ENCODE measurements around the gene QTRT2. TPM values are rescaled to one million over a fixed set of nuclear protein-coding genes. Genes with fewer than 3 reads are reported as not detected.

The QTRT2 gene
- total and polyA plus RNA-seq, 9 of the 15 experiments (the other 6 are each of a cell fraction or from before 2014, with no cell fraction given): 10.2 to 25.1 (median 17.3) TPM

GRCh38 chr3:114019486-114019885 is 37.1 kb upstream of the QTRT2 start:
- ChIA-PET CTCF (ENCODE audit: low intra/inter-chr PET ratio) (no interaction called here), POLR2A (no interaction called here)
- no peaks in the 10 kb centered on the region for H3K9me1 ChIP-seq (ENCODE audit: control insufficient read depth, insufficient read depth, low read length)
- ATAC-seq (no peak), DNase-seq (ENCODE audit: extremely low read depth in 1 of 4, low spot score in 3 of 4) (no peak), FAIRE-seq (no peak)
- H4K20me1 ChIP-seq (replicated peaks; ENCODE audit: control insufficient read depth, insufficient read depth, low read length): no peaks in the 10 kb centered on the region
- H3K9me3 ChIP-seq (replicated peaks; ENCODE audit: control insufficient read depth, insufficient read depth, low read depth, low read length): no peaks in the 10 kb centered on the region
- H3K9ac ChIP-seq (ENCODE audit: insufficient read depth in 1 of 2, low read depth in 2 of 2, low read length in 2 of 2): no peak overlapping the region
- H3K79me2 ChIP-seq (ENCODE audit: control insufficient read depth, insufficient read depth, low read length): no peaks in the 10 kb centered on the region
- no peak overlapping the region for H2AFZ ChIP-seq (ENCODE audit: low read depth, low read length)
- no peak overlapping the region for H3K27ac ChIP-seq (ENCODE audit: extremely low read depth, low read depth, low read length)
- WGBS (ENCODE audit: insufficient coverage, low coverage, missing lambda C conversion rate): 0% methylated on average over 2 of the region's 2 CpGs
- no peaks in the 10 kb centered on the region for H3K27me3 ChIP-seq (ENCODE audit: control insufficient read depth in 2 of 2, insufficient read depth in 2 of 2, low read length in 2 of 2)
- H3K4me1 ChIP-seq (replicated peaks in 1 of 2; ENCODE audit: control insufficient read depth in 2 of 2, insufficient read depth in 2 of 2, low read length in 2 of 2): no peaks in the 10 kb centered on the region
- H3K36me3 ChIP-seq (ENCODE audit: control insufficient read depth, insufficient read depth, low read length): no peaks in the 10 kb centered on the region
- BruUV-seq (replicated peaks): no TSS peak
- no peak overlapping the region for H3K4me2 ChIP-seq (ENCODE audit: insufficient read depth, low read length)
- intact Hi-C loops (cut with micrococcal nuclease): no loop called here
- in situ Hi-C loops (cut with MboI): no loop called here
- H3K4me3 ChIP-seq: no peak overlapping the region
- no peak for TF ChIP-seq CHD7 (IDR thresholded peaks at IDR 0.05; ENCODE audit: low read depth, low read length)
- TF ChIP-seq THRA (IDR thresholded peaks at IDR 0.05): no peak
- TF ChIP-seq, protein P1, sequence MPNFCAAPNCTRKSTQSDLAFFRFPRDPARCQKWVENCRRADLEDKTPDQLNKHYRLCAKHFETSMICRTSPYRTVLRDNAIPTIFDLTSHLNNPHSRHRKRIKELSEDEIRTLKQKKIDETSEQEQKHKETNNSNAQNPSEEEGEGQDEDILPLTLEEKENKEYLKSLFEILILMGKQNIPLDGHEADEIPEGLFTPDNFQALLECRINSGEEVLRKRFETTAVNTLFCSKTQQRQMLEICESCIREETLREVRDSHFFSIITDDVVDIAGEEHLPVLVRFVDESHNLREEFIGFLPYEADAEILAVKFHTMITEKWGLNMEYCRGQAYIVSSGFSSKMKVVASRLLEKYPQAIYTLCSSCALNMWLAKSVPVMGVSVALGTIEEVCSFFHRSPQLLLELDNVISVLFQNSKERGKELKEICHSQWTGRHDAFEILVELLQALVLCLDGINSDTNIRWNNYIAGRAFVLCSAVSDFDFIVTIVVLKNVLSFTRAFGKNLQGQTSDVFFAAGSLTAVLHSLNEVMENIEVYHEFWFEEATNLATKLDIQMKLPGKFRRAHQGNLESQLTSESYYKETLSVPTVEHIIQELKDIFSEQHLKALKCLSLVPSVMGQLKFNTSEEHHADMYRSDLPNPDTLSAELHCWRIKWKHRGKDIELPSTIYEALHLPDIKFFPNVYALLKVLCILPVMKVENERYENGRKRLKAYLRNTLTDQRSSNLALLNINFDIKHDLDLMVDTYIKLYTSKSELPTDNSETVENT (CRISPR knock-in tag; IDR thresholded peaks at IDR 0.05): no peak
- no peak for TF ChIP-seq TAF1 (IDR thresholded peaks at IDR 0.05; ENCODE audit: control insufficient read depth, extremely low read depth, insufficient read depth, low read length, severe bottlenecking)
- TF ChIP-seq DIDO1 (tag; IDR thresholded peaks at IDR 0.05; ENCODE audit: low read depth): no peak

Measured in K562 (cell line).